Lower leg skin (tissue), 4 donors: ENCODE measurements around the gene MINK1. TPM values are rescaled to one million over a fixed set of nuclear protein-coding genes. Genes with fewer than 3 reads are reported as not detected.
A peak's percentile ranks its signal among the peaks of the same experiment; 100 is the strongest.

Experiments used
- DNase-seq, 2 donors: peaks; one replicate each; pipeline ENCODE4 v3.0.0-alpha.2; 2019; ENCODE audit warnings: low spot score in 2 of 2
- H3K4me3 ChIP-seq: fragments of 200-600 bp; sonication (generic); 2 replicates; pipeline ENCODE4 v1.5.1; 2017; ENCODE audit warnings: mild to moderate bottlenecking, low read depth; ENCODE audit not compliant: poor library complexity, severe bottlenecking
- CTCF ChIP-seq, 3 donors: fragments of 450-650 bp; IDR thresholded peaks; one replicate each; pipeline ENCODE4 v1.5.1; 2016; ENCODE audit warnings: antibody characterized with exemption in 3 of 3, mild to moderate bottlenecking in 3 of 3, moderate library complexity in 2 of 3
- POLR2A ChIP-seq, 2 donors: fragments of 450-650 bp; IDR thresholded peaks; one replicate each; pipeline ENCODE4 v1.6.1; 2016 to 2017; ENCODE audit warnings: antibody characterized with exemption in 2 of 2, mild to moderate bottlenecking in 1 of 2, moderate library complexity in 1 of 2
- WGBS, 2 donors: methylation state at CpG; one replicate each; pipeline ENCODE4 v1.1.5; 2018; 5-methylcytosine and 5-hydroxymethylcytosine counted together
- intact Hi-C: fragments of 100-400 bp; cut with DNase I; formaldehyde crosslinking; loops from one replicate; pipeline ENCODE4 v1.15.0; 2023; ENCODE audit warnings: low total_unique reads
- total RNA-seq, 4 donors: library from RNA; depleted of rRNA; stranded (reverse); fragments of >200 nt; gene quantifications; one replicate each; pipeline ENCODE4 v1.1.0, GENCODE V29; 2016

Gene MINK1
- total RNA-seq, 4 donors from 2014 or later, result 128 to 208 (median 140) TPM

- 2 to 3% methylated on average over 15 of the region's 15 CpGs for WGBS, 2 donors
- intact Hi-C loops, result no loop called here
- H3K4me3 ChIP-seq, result peak overlapping the region; percentile 78
- DNase-seq, result no peak
- TF ChIP-seq POLR2A (IDR thresholded peaks at IDR 0.05) (no peak), CTCF (IDR thresholded peaks at IDR 0.05) (no peak)
Measured at GRCh38 chr17:4833941-4834680, 971 bp downstream of the MINK1 start.

- intact Hi-C loops, result no loop called here
- DNase-seq, result no peak
- WGBS, 2 donors, result 47 to 53% methylated on average over 4 of the region's 4 CpGs
- H3K4me3 ChIP-seq, result no peak overlapping the region
- no peak for TF ChIP-seq POLR2A (IDR thresholded peaks at IDR 0.05)
- TF ChIP-seq CTCF (IDR thresholded peaks at IDR 0.05), result no peak
Measured at GRCh38 chr17:4834681-4835020, 1.5 kb downstream of the MINK1 start.

GRCh38 chr17:4836221-4836620, 3.1 kb downstream of the MINK1 start:
- DNase-seq, result no peak
- 73 to 79% methylated on average over 4 of the region's 4 CpGs for WGBS, 2 donors
- intact Hi-C loops, result no loop called here
- H3K4me3 ChIP-seq, result no peak overlapping the region
- TF ChIP-seq CTCF (IDR thresholded peaks at IDR 0.05) (no peak), POLR2A (IDR thresholded peaks at IDR 0.05) (no peak)

GRCh38 chr17:4837471-4838308, 4.5 kb downstream of the MINK1 start:
- no peak overlapping the region for H3K4me3 ChIP-seq
- TF ChIP-seq POLR2A (IDR thresholded peaks at IDR 0.05), result no peak
- TF ChIP-seq CTCF (IDR thresholded peaks at IDR 0.05), result no peak
- no peak for DNase-seq
- intact Hi-C loops, result no loop called here
- WGBS, 2 donors, result 39 to 41% methylated on average over 13 of the region's 13 CpGs

- intact Hi-C loops, result no loop called here
- 79 to 83% methylated on average over 3 of the region's 3 CpGs for WGBS, 2 donors
- TF ChIP-seq CTCF (IDR thresholded peaks at IDR 0.05) (no peak), POLR2A (IDR thresholded peaks at IDR 0.05) (no peak)
Measured at GRCh38 chr17:4838309-4838785, 5.2 kb downstream of the MINK1 start.

More at GRCh38 chr17:4838309-4838785, 5.2 kb downstream of the MINK1 start:
- no peak overlapping the region for H3K4me3 ChIP-seq
- no peak for DNase-seq
